Activated T-helper 2 cell treated with anti-CD3 and anti-CD28 coated beads, Interferon-gamma antibody, Interleukin-2, Interleukin-4, amounts not matched to agents 10 μg/mL and 5 μg/mL and 100 μg/mL, durations not matched to agents 14 hours and 24 hours and 36 hours (primary cell): Measurements from ENCODE around the gene PPP1R1B. TPM values are rescaled to one million over a fixed set of nuclear protein-coding genes. Genes with fewer than 3 reads are reported as not detected.

Experiments
- DNase-seq: peaks from one replicate; pipeline ENCODE4 v3.0.0; 2021; ENCODE audit warnings: low spot score
- H3K27ac Mint-ChIP-seq: one replicate; pipeline ENCODE4 v1.8.0; 2021; ENCODE audit warnings: mixed read lengths
- H3K27me3 Mint-ChIP-seq: one replicate; pipeline ENCODE4 v1.8.0; 2021; ENCODE audit warnings: low read depth, mixed read lengths
- H3K36me3 Mint-ChIP-seq: one replicate; pipeline ENCODE4 v1.8.0; 2021; ENCODE audit warnings: low read depth, mixed read lengths
- H3K4me1 Mint-ChIP-seq: one replicate; pipeline ENCODE4 v1.8.0; 2021; ENCODE audit warnings: low read depth, mixed read lengths
- H3K4me3 Mint-ChIP-seq: one replicate; pipeline ENCODE4 v1.8.0; 2021; ENCODE audit warnings: low read depth, mild to moderate bottlenecking, moderate library complexity, mixed read lengths
- H3K9me3 Mint-ChIP-seq: one replicate; pipeline ENCODE4 v1.8.0; 2021; ENCODE audit warnings: mixed read lengths
- intact Hi-C: fragments of 100-400 bp; cut with micrococcal nuclease; formaldehyde crosslinking; loops from one replicate; pipeline ENCODE4 v1.15.1; 2023
- total RNA-seq: library from RNA; stranded (reverse); gene quantifications from 2 replicates; pipeline ENCODE4 v1.2.3, GENCODE V29; 2022

PPP1R1B gene
- total RNA-seq, 1 donor from 2014 or later: not detected

- Mint-ChIP-seq H3K36me3 (peaks cover 20% of the 10 kb centered on the region), H3K4me1 (peaks cover 45% of the 10 kb centered on the region), H3K27ac (no peak overlapping the region), H3K9me3 (no peaks in the 10 kb centered on the region), H3K27me3 (no peaks in the 10 kb centered on the region), H3K4me3 (no peak overlapping the region)
- DNase-seq: no peak
- intact Hi-C loops: no loop called here
Observed at GRCh38 chr17:39677072-39677471, 50.3 kb downstream of the PPP1R1B start.

DNA sequence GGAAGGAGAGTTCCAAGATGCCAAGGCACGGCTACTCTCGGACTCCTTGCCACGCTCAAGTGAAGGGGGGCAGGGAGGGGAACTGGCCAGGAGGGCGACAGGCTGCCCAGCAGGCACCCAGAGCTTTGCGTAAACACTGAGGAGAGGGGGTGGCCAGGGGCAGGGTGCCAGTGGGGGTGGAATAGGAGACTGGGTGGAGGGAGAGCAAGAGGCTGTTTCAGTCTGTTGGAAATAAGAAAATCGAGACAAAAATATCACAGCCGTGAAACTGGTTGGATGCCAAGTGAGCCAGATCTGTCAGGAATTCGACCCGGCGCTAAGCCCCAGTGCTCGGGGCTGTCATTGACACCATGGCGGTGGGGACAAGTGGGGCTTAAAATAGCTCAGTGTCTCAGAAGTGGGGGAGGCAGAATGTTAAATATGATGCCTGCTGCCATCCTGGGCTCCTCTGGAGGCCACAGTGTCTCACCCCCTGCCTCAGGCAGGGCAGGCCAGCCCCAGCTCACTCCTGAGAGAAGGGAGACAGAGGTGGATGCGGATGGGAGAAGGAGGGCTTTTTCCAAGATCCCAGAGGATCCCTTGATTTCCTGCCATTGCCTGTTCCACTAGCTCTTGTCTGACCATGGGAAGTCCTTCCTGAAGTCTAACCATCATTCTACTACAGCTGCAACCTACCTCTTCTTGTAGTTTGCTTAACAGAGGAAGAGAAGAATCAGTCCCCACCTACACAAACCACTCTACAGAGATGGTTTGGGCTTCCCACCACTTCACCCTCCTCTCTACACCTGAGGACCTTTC lies 51.0 kb downstream of the PPP1R1B start:
- Mint-ChIP-seq H3K4me1 (peaks cover 46% of the 10 kb centered on the region), H3K36me3 (peaks cover 20% of the 10 kb centered on the region), H3K9me3 (no peaks in the 10 kb centered on the region), H3K4me3 (no peak overlapping the region), H3K27me3 (no peaks in the 10 kb centered on the region), H3K27ac (no peak overlapping the region)
- no peak for DNase-seq
- intact Hi-C loops: no loop called here

GRCh38 chr17:39678340-39679116 lies 51.8 kb downstream of the PPP1R1B start:
- Mint-ChIP-seq H3K36me3 (peaks cover 26% of the 10 kb centered on the region), H3K9me3 (no peaks in the 10 kb centered on the region), H3K27me3 (no peaks in the 10 kb centered on the region), H3K4me3 (no peak overlapping the region), H3K27ac (peak overlapping the region; percentile 85), H3K4me1 (peaks cover 46% of the 10 kb centered on the region)
- no peak for DNase-seq
- intact Hi-C loops: no loop called here

GRCh38 chr17:39679521-39680192 lies 52.9 kb downstream of the PPP1R1B start:
- peak; percentile 35 for DNase-seq
- Mint-ChIP-seq H3K9me3 (no peaks in the 10 kb centered on the region), H3K4me1 (peaks cover 46% of the 10 kb centered on the region), H3K27ac (peak overlapping the region; percentile 85), H3K27me3 (no peaks in the 10 kb centered on the region), H3K36me3 (peaks cover 33% of the 10 kb centered on the region), H3K4me3 (no peak overlapping the region)
- intact Hi-C loops: loop anchor here (10.0 kb wide), 1 partner anchor 85 kb away; no protein-coding TSS in a partner anchor

- peaks cover 3% of the 10 kb centered on the region for H3K9me3 Mint-ChIP-seq
- no peak overlapping the region for H3K4me3 Mint-ChIP-seq
- peaks cover 27% of the 10 kb centered on the region for H3K36me3 Mint-ChIP-seq
- H3K4me1 Mint-ChIP-seq: peaks cover 30% of the 10 kb centered on the region
- H3K27me3 Mint-ChIP-seq: no peaks in the 10 kb centered on the region
- DNase-seq: no peak
- intact Hi-C loops: loop anchor here (10.0 kb wide), 1 partner anchor 81 kb away; no protein-coding TSS in a partner anchor
- no peak overlapping the region for H3K27ac Mint-ChIP-seq
Observed at GRCh38 chr17:39683295-39683939, 56.7 kb downstream of the PPP1R1B start.

GRCh38 chr17:39684369-39685192 lies 57.8 kb downstream of the PPP1R1B start:
- DNase-seq: no peak
- peaks cover 3% of the 10 kb centered on the region for H3K9me3 Mint-ChIP-seq
- peaks cover 31% of the 10 kb centered on the region for H3K36me3 Mint-ChIP-seq
- H3K27ac Mint-ChIP-seq: no peak overlapping the region
- H3K4me1 Mint-ChIP-seq: peaks cover 32% of the 10 kb centered on the region
- no peaks in the 10 kb centered on the region for H3K27me3 Mint-ChIP-seq
- intact Hi-C loops: loop anchor here (10.0 kb wide), 1 partner anchor 80 kb away; no protein-coding TSS in a partner anchor
- no peak overlapping the region for H3K4me3 Mint-ChIP-seq

Other genes with a start within 250 kb of the PPP1R1B start
- 18.1 and 18.8 TPM in 2 replicates for gene FBXL20, start 225.3 kb upstream of the PPP1R1B start, total RNA-seq
- gene MED1, start 175.7 kb upstream of the PPP1R1B start, total RNA-seq: 63.7 and 64.1 TPM in 2 replicates
- gene CDK12, start 165.5 kb upstream of the PPP1R1B start, total RNA-seq: 83.9 TPM in 2 replicates
- not detected in 2 replicates for gene NEUROD2, start 19.0 kb upstream of the PPP1R1B start, total RNA-seq
- gene STARD3, start 10.2 kb downstream of the PPP1R1B start, total RNA-seq: 51.5 and 54.4 TPM in 2 replicates
- gene TCAP, start 38.4 kb downstream of the PPP1R1B start, total RNA-seq: 0.76 and 0.87 TPM in 2 replicates
- not detected in 2 replicates for gene PNMT, start 41.5 kb downstream of the PPP1R1B start, total RNA-seq
- 12.9 and 14.0 TPM in 2 replicates for gene PGAP3, start 61.1 kb downstream of the PPP1R1B start, total RNA-seq
- 4.0 and 4.1 TPM in 2 replicates for gene ERBB2, start 73.1 kb downstream of the PPP1R1B start, total RNA-seq
- 36.2 and 38.8 TPM in 2 replicates for gene MIEN1, start 103.6 kb downstream of the PPP1R1B start, total RNA-seq
- gene GRB7, start 111.0 kb downstream of the PPP1R1B start, total RNA-seq: 0.39 and 0.74 TPM in 2 replicates
- gene IKZF3, start 237.4 kb downstream of the PPP1R1B start, total RNA-seq: 18.3 and 20.3 TPM in 2 replicates
- not detected in 2 replicates for gene ZPBP2, start 241.2 kb downstream of the PPP1R1B start, total RNA-seq